Thyroid gland (tissue), 4 donors: ENCODE data around the gene NAV2. TPM values are rescaled to one million over a fixed set of nuclear protein-coding genes. Genes with fewer than 3 reads are reported as not detected.

Experiments
- DNase-seq, 2 donors: peaks; one replicate each; pipeline ENCODE4 v3.0.0-alpha.2; 2019
- H3K27ac ChIP-seq, 3 donors: fragments of 200-600 bp; sonication (generic); 1 replicate in 2 of 3; 2 replicates in 1 of 3; pipeline ENCODE4 v1.5.1; 2016 to 2019; ENCODE audit warnings: mild to moderate bottlenecking in 1 of 3, moderate library complexity in 1 of 3
- H3K27me3 ChIP-seq: fragments of 200-600 bp; sonication (generic); one replicate; pipeline ENCODE4 v1.5.1; 2019
- H3K36me3 ChIP-seq, 2 donors: fragments of 200-600 bp; sonication (generic); one replicate each; pipeline ENCODE4 v1.5.1; 2016 to 2019
- H3K4me1 ChIP-seq, 2 donors: fragments of 200-600 bp; sonication (generic); one replicate each; pipeline ENCODE4 v1.5.1; 2017 to 2019
- H3K4me3 ChIP-seq, 3 donors: fragments of 200-600 bp; sonication (generic); replicated peaks in 1 of 3; 1 replicate in 2 of 3; 2 replicates in 1 of 3; pipeline ENCODE4 v1.5.1; 2016; ENCODE audit warnings: mild to moderate bottlenecking in 1 of 3
- H3K9me3 ChIP-seq: fragments of 200-600 bp; sonication (generic); one replicate; pipeline ENCODE4 v1.5.1; 2017
- POLR2A ChIP-seq, 2 donors: fragments of 450-650 bp; IDR thresholded peaks; one replicate each; pipeline ENCODE4 v1.6.1; 2017; ENCODE audit warnings: antibody characterized with exemption in 2 of 2, mild to moderate bottlenecking in 2 of 2, moderate library complexity in 1 of 2
- WGBS, 2 donors: methylation state at CpG; one replicate each; pipeline ENCODE4 v1.1.5; 2017; 5-methylcytosine and 5-hydroxymethylcytosine counted together
- intact Hi-C: fragments of 100-400 bp; cut with DNase I; formaldehyde crosslinking; loops from one replicate; pipeline ENCODE4 v1.15.1; 2023
- total RNA-seq, 4 donors: library from RNA; depleted of rRNA; stranded (reverse); fragments of >200 nt; gene quantifications; one replicate each; pipeline ENCODE4 v1.2.3, GENCODE V29; 2016
- TF ChIP-seq, protein P1 (sequence below), 6 experiments: fragments of 200-600 bp in 3 of 6; fragments of 450-650 bp in 3 of 6; sonication (generic) in 3 of 6; IDR thresholded peaks; one replicate each; pipeline ENCODE4 v1.5.1; 2016 to 2019; ENCODE audit warnings: antibody characterized with exemption in 6 of 6, mild to moderate bottlenecking in 2 of 6, inconsistent platforms in 1 of 6, moderate library complexity in 1 of 6

Gene NAV2
- total RNA-seq, 4 donors from 2014 or later: 34.8 to 88.6 (median 54.5) TPM

DNA sequence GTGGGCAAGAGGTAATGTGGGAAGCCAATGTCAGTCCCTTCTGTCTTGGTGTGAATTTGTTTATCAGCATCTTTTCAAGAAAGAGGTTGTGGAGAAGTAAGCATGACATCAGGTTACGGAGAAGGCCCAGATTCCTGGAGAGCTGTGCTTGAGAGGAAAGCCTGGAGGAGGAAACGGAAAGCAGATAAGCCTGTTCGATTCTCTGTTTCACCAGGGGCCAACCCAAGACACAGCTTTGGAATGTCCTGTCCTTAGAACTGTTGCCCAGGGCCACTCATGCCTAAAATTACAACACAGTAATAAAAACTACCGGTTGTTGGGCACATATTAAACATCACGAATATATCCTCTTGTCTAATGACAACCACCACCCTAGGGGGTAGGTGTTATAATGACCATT lies 148.5 kb downstream of the NAV2 start:
- peak in 1 of 2 donors; percentile 15 for DNase-seq
- no peaks in the 10 kb centered on the region for H3K27me3 ChIP-seq
- no peak for TF ChIP-seq POLR2A (IDR thresholded peaks at IDR 0.05)
- TF ChIP-seq, protein P1, sequence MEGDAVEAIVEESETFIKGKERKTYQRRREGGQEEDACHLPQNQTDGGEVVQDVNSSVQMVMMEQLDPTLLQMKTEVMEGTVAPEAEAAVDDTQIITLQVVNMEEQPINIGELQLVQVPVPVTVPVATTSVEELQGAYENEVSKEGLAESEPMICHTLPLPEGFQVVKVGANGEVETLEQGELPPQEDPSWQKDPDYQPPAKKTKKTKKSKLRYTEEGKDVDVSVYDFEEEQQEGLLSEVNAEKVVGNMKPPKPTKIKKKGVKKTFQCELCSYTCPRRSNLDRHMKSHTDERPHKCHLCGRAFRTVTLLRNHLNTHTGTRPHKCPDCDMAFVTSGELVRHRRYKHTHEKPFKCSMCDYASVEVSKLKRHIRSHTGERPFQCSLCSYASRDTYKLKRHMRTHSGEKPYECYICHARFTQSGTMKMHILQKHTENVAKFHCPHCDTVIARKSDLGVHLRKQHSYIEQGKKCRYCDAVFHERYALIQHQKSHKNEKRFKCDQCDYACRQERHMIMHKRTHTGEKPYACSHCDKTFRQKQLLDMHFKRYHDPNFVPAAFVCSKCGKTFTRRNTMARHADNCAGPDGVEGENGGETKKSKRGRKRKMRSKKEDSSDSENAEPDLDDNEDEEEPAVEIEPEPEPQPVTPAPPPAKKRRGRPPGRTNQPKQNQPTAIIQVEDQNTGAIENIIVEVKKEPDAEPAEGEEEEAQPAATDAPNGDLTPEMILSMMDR (IDR thresholded peaks at IDR 0.05): no peak
- H3K4me3 ChIP-seq: no peak overlapping the region
- 62 to 68% methylated on average over 5 of the region's 5 CpGs for WGBS, 2 donors
- no peaks in the 10 kb centered on the region for H3K36me3 ChIP-seq
- H3K27ac ChIP-seq: no peak overlapping the region
- no peaks in the 10 kb centered on the region for H3K9me3 ChIP-seq
- intact Hi-C loops: no loop called here
- peaks cover 0 to 25% of the 10 kb centered on the region in 2 donors for H3K4me1 ChIP-seq

DNA sequence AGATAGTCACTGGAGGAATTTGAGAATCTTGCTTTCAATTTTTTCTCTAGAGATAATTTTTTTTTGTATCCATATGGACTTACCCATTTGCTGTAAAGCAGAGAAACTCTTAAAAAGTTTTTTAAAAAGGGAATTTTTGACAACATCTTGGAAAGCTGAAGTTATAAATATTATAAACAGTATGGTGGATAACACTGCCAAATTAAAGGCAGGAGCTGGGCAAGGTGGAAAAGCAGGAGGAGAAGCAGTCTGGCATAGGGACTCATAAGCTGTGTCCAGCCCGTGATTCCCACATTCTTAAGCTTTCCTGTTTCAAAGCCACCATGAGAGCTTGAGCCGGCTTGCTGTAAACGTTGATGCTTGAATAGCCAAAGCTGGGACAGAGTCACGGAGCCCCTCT lies 149.5 kb downstream of the NAV2 start:
- H3K27me3 ChIP-seq: no peaks in the 10 kb centered on the region
- TF ChIP-seq POLR2A (IDR thresholded peaks at IDR 0.05): no peak
- TF ChIP-seq, protein P1 (IDR thresholded peaks at IDR 0.05): no peak
- H3K4me3 ChIP-seq: no peak overlapping the region
- no peaks in the 10 kb centered on the region for H3K36me3 ChIP-seq
- H3K9me3 ChIP-seq: no peaks in the 10 kb centered on the region
- intact Hi-C loops: no loop called here
- DNase-seq: no peak
- 78 to 88% methylated on average over 4 of the region's 4 CpGs for WGBS, 2 donors
- H3K27ac ChIP-seq: no peak overlapping the region
- peaks cover 0 to 25% of the 10 kb centered on the region in 2 donors for H3K4me1 ChIP-seq

DNA sequence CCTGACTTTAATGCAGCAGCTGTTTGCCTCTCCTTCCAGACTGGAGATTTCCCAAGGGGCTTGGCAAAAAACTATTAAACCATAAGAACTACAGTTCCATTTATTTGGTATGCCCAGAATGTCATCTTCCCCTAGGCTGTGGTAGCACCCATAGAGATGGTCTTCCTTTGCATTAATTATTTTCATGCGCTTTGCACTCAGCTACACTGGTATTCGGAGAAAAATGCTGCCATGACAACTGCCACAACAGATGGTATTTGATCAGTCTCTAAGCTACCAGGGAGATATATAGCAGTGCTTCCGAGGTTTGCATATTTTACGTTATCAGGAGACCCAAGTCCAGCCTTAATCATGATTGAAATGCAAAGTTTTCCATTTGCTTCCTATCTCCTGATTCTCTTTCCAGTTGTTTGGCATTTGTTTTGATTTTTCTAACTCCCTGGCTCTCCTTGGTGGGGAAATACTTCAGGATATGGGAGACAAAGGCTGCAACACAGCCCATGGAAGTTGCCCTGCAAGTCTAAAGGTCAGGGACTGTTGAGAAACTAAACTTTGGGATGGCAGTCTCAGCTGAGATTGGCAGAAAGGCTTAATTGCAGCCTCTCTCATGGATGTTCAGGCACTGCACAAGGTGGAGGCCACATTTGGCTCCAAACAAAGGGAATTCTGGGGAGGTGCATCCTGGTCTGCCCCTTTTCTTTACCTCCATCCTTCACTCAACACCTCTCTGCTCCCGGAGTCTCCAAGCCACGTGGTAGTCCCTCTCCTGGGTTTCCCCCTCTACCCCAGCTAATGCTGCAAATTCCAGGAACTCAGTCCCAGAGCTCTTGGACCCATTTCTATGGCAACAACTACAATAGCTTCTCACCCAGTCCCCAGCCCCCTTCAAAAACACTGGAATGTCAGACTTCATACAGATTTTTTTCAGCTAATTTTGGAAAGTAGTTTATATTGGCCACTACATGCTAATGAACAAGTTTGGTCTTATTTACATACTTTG lies 151.8 kb downstream of the NAV2 start:
- intact Hi-C loops: no loop called here
- Histone ChIP-seq H3K27ac (no peak overlapping the region), H3K4me3 (no peak overlapping the region), H3K4me1 (peaks cover 3 to 30% of the 10 kb centered on the region in 2 donors), H3K9me3 (no peaks in the 10 kb centered on the region), H3K36me3 (no peaks in the 10 kb centered on the region), H3K27me3 (no peaks in the 10 kb centered on the region)
- no peak for DNase-seq
- TF ChIP-seq, protein P1 (IDR thresholded peaks at IDR 0.05): no peak
- no peak for TF ChIP-seq POLR2A (IDR thresholded peaks at IDR 0.05)
- WGBS, 2 donors: 65% methylated on average over 6 of the region's 6 CpGs

DNA sequence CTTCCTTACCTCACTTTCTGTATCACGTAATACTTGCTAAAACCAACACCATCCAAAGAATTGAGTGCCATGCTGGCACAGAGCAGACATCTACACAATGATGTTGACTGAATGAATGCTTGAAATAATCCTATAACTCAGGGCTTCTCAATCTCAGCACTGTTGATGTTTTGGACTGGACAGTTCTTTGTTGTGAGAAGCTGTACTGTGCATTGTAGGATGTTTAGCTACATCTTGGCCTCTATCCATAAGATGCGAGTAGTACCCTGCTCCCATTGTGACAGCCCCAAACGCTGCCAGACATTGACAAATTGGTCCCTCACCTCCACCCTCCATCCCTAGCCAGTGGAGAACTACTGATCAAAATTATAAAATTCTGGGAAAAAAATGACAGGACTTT lies 153.4 kb downstream of the NAV2 start:
- no peaks in the 10 kb centered on the region for H3K36me3 ChIP-seq
- no peak for DNase-seq
- no peak overlapping the region for H3K4me3 ChIP-seq
- no peak for TF ChIP-seq POLR2A (IDR thresholded peaks at IDR 0.05)
- TF ChIP-seq, protein P1 (IDR thresholded peaks at IDR 0.05): no peak
- intact Hi-C loops: no loop called here
- WGBS, 2 donors: 90 to 91% methylated on average over 3 of the region's 3 CpGs
- H3K9me3 ChIP-seq: no peaks in the 10 kb centered on the region
- no peaks in the 10 kb centered on the region for H3K27me3 ChIP-seq
- peaks cover 3 to 29% of the 10 kb centered on the region in 2 donors for H3K4me1 ChIP-seq
- H3K27ac ChIP-seq: no peak overlapping the region

DNA sequence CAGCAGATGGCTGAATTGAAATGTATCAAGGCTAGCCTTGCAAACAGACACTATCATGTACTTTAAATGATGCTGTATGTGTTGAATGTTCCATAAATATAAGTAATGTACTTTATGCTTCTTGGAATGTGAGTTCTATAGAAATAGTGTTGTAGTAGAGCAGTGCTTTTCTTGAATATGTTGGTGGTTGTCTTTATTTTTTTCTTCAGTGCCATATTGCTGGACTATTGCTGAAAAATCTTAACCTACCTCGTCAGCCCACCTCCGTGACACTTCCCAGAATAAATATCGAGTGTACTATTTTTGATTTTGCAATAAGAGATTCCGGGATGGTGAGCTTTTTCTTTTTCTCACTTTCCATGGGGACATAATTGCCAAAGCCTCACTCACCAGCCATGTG lies 153.9 kb downstream of the NAV2 start:
- H3K9me3 ChIP-seq: no peaks in the 10 kb centered on the region
- H3K4me3 ChIP-seq: no peak overlapping the region
- TF ChIP-seq POLR2A (IDR thresholded peaks at IDR 0.05): no peak
- TF ChIP-seq, protein P1 (IDR thresholded peaks at IDR 0.05): no peak
- WGBS, 2 donors: 94 to 95% methylated on average over 4 of the region's 4 CpGs
- H3K4me1 ChIP-seq: peaks cover 3 to 24% of the 10 kb centered on the region in 2 donors
- H3K36me3 ChIP-seq: no peaks in the 10 kb centered on the region
- H3K27ac ChIP-seq: no peak overlapping the region
- no peak for DNase-seq
- intact Hi-C loops: no loop called here
- no peaks in the 10 kb centered on the region for H3K27me3 ChIP-seq
